Neural progenitor cell (in vitro differentiated cells): ENCODE data around the gene CYGB.

Experiments used
- EZH2phosphoT487 ChIP-seq: fragments of 200-600 bp; sonication (generic); IDR thresholded peaks from 2 replicates; pipeline ENCODE4 v1.6.1; 2017; ENCODE audit warnings: antibody characterized with exemption
- TF ChIP-seq, protein P1 (sequence below): fragments of 200-600 bp; sonication (generic); IDR thresholded peaks from 2 replicates; pipeline ENCODE4 v1.5.1; 2017; ENCODE audit warnings: antibody characterized with exemption, mild to moderate bottlenecking

DNA sequence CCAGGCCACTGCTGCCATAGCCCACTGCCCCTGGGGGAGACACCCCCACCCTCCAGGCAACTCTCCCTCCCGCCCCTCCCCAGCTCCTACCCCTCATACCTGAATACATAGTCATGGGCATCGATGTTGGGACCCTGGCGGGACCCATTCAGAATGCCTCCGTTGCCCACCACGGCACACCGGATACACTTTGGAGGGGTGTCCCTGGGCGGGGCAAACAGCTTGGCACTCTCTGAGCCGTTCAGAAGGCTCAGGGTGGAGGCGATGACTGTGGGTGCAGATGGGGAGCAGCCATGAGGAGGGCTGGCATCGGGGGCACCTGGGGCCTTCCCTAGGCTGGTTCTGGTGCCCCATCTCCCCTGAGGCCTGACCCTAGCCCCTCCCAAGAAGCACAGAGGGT is 35.6 kb upstream of the CYGB start:
- TF ChIP-seq, protein P1, sequence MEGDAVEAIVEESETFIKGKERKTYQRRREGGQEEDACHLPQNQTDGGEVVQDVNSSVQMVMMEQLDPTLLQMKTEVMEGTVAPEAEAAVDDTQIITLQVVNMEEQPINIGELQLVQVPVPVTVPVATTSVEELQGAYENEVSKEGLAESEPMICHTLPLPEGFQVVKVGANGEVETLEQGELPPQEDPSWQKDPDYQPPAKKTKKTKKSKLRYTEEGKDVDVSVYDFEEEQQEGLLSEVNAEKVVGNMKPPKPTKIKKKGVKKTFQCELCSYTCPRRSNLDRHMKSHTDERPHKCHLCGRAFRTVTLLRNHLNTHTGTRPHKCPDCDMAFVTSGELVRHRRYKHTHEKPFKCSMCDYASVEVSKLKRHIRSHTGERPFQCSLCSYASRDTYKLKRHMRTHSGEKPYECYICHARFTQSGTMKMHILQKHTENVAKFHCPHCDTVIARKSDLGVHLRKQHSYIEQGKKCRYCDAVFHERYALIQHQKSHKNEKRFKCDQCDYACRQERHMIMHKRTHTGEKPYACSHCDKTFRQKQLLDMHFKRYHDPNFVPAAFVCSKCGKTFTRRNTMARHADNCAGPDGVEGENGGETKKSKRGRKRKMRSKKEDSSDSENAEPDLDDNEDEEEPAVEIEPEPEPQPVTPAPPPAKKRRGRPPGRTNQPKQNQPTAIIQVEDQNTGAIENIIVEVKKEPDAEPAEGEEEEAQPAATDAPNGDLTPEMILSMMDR: no peak
- TF ChIP-seq EZH2phosphoT487: no peak
